Muscle of leg (tissue), 11 donors: ENCODE data around the gene TP53I11. TPM values are rescaled to one million over a fixed set of nuclear protein-coding genes. Genes with fewer than 3 reads are reported as not detected.

Experiments
- DNase-seq: peaks from one replicate; pipeline ENCODE4 v3.0.0; 2013
- H3K27ac ChIP-seq: one replicate; pipeline ENCODE4 v1.5.1; 2013; ENCODE audit warnings: mild to moderate bottlenecking, low read length, control low read depth
- H3K27me3 ChIP-seq: one replicate; pipeline ENCODE4 v1.6.1; 2013; ENCODE audit warnings: low read length; ENCODE audit not compliant: control insufficient read depth, insufficient read depth
- H3K36me3 ChIP-seq: one replicate; pipeline ENCODE4 v1.6.1; 2013; ENCODE audit warnings: low read length; ENCODE audit not compliant: control insufficient read depth, insufficient read depth
- H3K4me1 ChIP-seq: one replicate; pipeline ENCODE4 v1.6.1; 2013; ENCODE audit warnings: low read length; ENCODE audit not compliant: control insufficient read depth, insufficient read depth
- H3K4me3 ChIP-seq: one replicate; pipeline ENCODE4 v1.5.1; 2013; ENCODE audit warnings: low read length, control low read depth
- H3K9me3 ChIP-seq: replicated peaks from 2 replicates; pipeline ENCODE4 v1.6.1; 2013; ENCODE audit warnings: low read depth, low read length; ENCODE audit not compliant: control insufficient read depth
- WGBS: methylation state at CpG from one replicate; pipeline ENCODE4 v1.1.5; 2013; ENCODE audit warnings: missing lambda C conversion rate; ENCODE audit not compliant: insufficient coverage; 5-methylcytosine and 5-hydroxymethylcytosine counted together
- polyA plus RNA-seq, 8 donors: library from polyadenylated mRNA; unstranded; fragments of 120-200 nt; gene quantifications; one replicate each; pipeline versions ENCODE4 v1.2.1 to v1.2.3, GENCODE V29; 2013; ENCODE audit warnings: inconsistent platforms in 1 of 8, low replicate concordance in 1 of 8; ENCODE audit not compliant: insufficient read length in 8 of 8, insufficient read depth in 1 of 8
- total RNA-seq: library from RNA; stranded (reverse); fragments of 120-200 nt; gene quantifications from one replicate; pipeline ENCODE4 v1.2.4, GENCODE V29; 2013

Gene TP53I11
- total and polyA plus RNA-seq, 9 donors = 14.7 to 56.1 (median 46.3) TPM

DNA sequence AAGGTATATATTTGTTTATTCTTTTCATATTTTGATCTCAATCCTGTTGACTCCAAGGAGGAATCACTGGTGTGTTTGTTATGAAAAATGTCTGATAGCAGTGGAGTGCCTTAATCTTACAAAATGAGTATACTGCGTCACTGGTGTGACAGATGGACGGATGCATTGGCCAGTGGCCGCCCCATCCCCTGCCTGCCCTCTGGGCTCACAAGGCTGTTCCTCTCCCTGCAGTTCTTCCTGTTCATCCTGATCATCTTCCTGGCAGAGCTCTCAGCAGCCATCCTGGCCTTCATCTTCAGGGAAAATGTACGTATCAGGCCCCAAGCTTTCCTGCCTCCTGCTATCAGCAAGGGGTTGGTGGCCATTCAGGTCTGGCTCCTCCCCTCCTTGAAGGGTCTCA is 32.9 kb downstream of the TP53I11 start:
- 89% methylated on average over 4 of the region's 4 CpGs for whole genome bisulfite sequencing
- DNase-seq = no peak
- Histone ChIP-seq H3K4me1 (no peaks in the 10 kb centered on the region), H3K27ac (no peak overlapping the region), H3K27me3 (peaks cover 3% of the 10 kb centered on the region), H3K36me3 (peaks cover 30% of the 10 kb centered on the region), H3K9me3 (no peaks in the 10 kb centered on the region), H3K4me3 (no peak overlapping the region)

DNA sequence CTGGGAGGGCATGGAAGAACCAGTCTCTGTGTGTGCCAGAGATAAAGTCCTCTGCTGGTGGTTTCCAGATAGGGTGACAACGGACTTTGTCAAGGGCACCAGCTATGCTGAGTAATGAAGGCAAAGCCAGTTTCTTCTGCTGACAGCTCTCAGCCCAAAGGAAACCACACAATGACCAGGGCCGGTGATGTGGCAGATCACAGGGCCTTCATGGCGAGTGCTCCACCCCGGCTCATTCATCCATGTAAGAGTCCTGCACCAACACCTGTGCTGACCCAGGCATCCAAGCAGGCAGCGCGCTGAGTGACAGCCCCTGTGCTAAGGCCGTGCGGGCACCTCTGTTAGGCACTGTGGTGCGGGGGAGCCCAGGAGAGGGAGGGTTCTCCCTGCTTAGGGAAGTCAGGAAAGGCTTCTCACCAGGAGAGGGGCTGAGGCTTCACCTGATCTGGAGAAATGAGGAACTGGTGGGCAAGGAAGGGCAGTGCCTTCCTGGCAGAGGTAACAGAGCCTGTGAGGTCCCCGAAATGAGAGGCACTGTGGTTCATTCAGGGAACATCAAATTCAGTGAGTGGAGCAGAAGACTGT is 33.8 kb downstream of the TP53I11 start:
- no peaks in the 10 kb centered on the region for H3K4me1 ChIP-seq
- DNase-seq = no peak
- H3K4me3 ChIP-seq = no peak overlapping the region
- 89% methylated on average over 8 of the region's 10 CpGs for WGBS
- no peak overlapping the region for H3K27ac ChIP-seq
- H3K27me3 ChIP-seq = peaks cover 3% of the 10 kb centered on the region
- H3K36me3 ChIP-seq = peaks cover 26% of the 10 kb centered on the region
- H3K9me3 ChIP-seq = no peaks in the 10 kb centered on the region

DNA sequence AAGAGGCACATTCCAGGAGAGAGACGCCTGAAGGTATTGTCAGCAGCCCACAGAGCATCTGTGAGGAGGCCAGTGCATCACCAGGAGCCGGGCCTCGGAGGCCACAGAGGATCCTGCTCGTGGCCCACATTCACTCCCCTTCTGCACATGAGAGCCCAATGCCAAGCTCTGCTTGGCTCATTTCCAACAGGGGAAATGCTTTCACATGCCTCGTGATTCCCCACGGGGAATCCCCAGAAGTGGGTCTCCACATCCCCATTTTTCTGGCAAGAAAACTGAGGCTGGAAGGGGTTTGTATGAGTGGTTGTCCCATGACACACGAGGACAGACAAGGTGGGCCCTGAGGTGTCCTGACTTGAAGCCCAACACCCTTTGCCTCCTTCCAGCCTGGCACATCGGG is 34.4 kb downstream of the TP53I11 start:
- Histone ChIP-seq H3K36me3 (peaks cover 26% of the 10 kb centered on the region), H3K4me1 (peaks cover 3% of the 10 kb centered on the region), H3K9me3 (no peaks in the 10 kb centered on the region), H3K27ac (no peak overlapping the region), H3K4me3 (no peak overlapping the region), H3K27me3 (peaks cover 2% of the 10 kb centered on the region)
- DNase-seq = peak; percentile 32
- 90% methylated on average over 3 of the region's 8 CpGs for WGBS

DNA sequence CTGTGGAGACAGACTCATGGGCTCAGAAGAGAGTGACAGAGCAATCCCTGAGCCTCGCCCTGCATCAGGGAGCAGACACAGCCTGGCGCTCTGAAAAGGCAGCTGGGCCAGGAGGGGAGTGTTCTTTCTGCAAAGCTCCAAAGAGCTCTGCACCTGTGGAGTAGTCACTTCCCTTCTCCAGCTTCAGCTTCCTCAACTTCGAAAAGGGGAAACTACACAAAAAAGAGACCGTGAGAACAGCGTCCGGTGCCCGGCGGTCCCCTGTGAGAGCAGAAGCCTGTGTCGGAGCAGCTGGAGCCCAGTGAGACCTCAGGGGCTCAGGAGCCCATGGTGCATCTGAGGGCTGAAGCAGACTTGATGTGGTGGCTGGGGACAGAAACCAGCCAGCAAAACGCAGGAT is 35.1 kb downstream of the TP53I11 start:
- no peaks in the 10 kb centered on the region for H3K9me3 ChIP-seq
- H3K4me1 ChIP-seq = peaks cover 9% of the 10 kb centered on the region
- H3K27ac ChIP-seq = no peak overlapping the region
- WGBS = 86% methylated on average over 7 of the region's 10 CpGs
- no peak overlapping the region for H3K4me3 ChIP-seq
- peak; percentile 49 for DNase-seq
- peaks cover 26% of the 10 kb centered on the region for H3K36me3 ChIP-seq
- H3K27me3 ChIP-seq = peaks cover 3% of the 10 kb centered on the region

DNA sequence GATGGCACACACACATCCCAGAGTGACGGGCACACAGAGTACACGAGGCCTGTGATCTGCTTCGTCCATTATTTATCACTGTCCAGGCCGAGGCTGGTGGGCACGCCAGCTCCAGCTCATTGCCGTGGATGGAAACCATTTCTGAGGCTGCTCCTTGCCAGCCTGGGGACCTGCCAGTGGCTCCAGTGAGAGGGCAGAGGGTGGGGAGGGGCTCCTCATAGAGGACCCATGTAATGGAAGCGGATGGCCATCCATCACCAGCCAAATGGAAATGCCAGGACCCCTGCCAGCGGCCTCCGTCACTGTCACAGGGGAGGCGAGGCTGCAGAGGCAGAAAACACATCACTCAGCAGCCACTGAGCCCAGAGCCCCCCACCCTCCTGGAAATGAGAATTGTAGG is 35.7 kb downstream of the TP53I11 start:
- no peak for DNase-seq
- peaks cover 10% of the 10 kb centered on the region for H3K4me1 ChIP-seq
- H3K4me3 ChIP-seq = no peak overlapping the region
- H3K27me3 ChIP-seq = peaks cover 3% of the 10 kb centered on the region
- H3K27ac ChIP-seq = no peak overlapping the region
- peaks cover 26% of the 10 kb centered on the region for H3K36me3 ChIP-seq
- no peaks in the 10 kb centered on the region for H3K9me3 ChIP-seq
- WGBS = 75% methylated on average over 8 of the region's 10 CpGs

DNA sequence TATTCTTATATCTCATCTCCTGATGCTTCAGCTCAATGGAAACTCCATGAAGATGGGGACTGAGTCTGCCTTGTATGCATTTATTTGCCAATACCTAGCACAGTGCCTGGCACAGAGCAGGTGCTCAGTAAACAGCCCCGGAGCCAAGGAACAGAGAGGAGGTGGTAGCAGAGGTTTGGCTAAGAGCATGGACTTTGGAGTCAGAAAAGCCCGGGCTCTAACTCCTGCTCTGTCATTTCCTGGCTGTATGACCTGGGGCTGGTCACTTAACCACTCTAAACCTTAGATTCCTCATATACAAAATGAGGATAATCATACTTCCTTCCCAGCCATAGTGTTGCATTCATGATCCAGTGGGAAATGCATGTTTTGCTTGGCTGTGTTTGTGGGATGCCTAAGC is 36.6 kb downstream of the TP53I11 start:
- Histone ChIP-seq H3K27ac (no peak overlapping the region), H3K36me3 (peaks cover 17% of the 10 kb centered on the region), H3K27me3 (peaks cover 3% of the 10 kb centered on the region), H3K9me3 (no peaks in the 10 kb centered on the region), H3K4me3 (no peak overlapping the region), H3K4me1 (peaks cover 10% of the 10 kb centered on the region)
- DNase-seq = no peak
- 88% methylated on average over 1 of the region's 2 CpGs for WGBS

DNA sequence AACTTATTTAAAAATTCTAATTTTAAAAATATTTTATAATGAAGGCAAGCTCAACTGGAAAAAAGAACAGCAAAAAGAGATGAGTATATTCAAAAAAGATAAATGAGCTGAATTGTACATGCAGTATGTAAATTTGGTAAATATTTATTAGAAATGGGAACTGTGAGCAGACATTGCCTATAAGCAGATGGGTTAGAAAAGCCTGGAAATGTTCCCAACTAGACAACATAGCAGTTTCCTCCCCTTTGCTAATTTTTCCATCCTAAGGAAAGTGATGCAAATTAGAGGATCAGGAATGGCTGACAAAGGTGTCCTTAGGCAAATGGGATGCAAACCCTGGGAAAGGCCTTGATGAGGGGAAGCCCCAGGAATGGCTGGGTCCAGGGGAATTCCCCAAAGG is 37.2 kb downstream of the TP53I11 start:
- Histone ChIP-seq H3K27ac (no peak overlapping the region), H3K9me3 (no peaks in the 10 kb centered on the region), H3K4me3 (no peak overlapping the region), H3K27me3 (peaks cover 3% of the 10 kb centered on the region), H3K4me1 (peaks cover 10% of the 10 kb centered on the region), H3K36me3 (peaks cover 16% of the 10 kb centered on the region)
- DNase-seq = no peak

DNA sequence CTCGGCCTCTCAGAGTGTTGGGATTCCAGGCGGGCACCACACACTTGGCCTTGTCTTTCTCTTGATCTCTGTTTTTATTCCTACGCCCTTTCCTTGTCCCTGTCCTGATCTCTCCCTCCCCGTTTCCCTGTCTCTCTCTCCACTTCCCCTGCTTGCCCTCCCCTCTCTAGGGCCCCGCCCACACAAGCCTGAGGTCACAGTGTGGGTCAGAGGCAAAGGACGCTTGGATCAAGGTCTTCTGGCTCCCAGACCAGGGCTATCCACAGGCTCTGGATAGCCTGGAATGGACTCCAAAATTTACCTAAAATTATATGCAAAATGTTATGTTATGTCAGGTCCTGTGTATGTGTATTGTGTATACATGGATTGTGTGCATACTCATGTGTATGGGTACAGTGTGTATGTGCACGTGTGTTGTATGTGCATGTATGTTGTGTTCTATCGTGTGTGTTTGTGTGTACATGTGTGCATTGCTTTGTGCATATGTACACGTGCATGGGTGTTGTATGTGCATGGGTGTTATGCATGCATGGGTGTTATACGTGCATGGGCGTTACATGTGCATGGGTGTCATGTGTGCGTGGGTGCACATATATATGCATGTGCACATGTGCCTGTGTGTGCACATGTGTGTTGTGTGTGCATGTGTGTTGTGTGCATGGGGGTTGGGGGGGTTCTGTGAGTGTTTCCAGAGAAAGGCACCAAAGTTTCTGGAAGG is 38.3 kb downstream of the TP53I11 start:
- DNase-seq = no peak
- Histone ChIP-seq H3K27ac (no peak overlapping the region), H3K9me3 (no peaks in the 10 kb centered on the region), H3K27me3 (peaks cover 3% of the 10 kb centered on the region), H3K4me3 (no peak overlapping the region), H3K36me3 (peaks cover 16% of the 10 kb centered on the region), H3K4me1 (peaks cover 10% of the 10 kb centered on the region)
- WGBS = 69% methylated on average over 9 of the region's 12 CpGs

DNA sequence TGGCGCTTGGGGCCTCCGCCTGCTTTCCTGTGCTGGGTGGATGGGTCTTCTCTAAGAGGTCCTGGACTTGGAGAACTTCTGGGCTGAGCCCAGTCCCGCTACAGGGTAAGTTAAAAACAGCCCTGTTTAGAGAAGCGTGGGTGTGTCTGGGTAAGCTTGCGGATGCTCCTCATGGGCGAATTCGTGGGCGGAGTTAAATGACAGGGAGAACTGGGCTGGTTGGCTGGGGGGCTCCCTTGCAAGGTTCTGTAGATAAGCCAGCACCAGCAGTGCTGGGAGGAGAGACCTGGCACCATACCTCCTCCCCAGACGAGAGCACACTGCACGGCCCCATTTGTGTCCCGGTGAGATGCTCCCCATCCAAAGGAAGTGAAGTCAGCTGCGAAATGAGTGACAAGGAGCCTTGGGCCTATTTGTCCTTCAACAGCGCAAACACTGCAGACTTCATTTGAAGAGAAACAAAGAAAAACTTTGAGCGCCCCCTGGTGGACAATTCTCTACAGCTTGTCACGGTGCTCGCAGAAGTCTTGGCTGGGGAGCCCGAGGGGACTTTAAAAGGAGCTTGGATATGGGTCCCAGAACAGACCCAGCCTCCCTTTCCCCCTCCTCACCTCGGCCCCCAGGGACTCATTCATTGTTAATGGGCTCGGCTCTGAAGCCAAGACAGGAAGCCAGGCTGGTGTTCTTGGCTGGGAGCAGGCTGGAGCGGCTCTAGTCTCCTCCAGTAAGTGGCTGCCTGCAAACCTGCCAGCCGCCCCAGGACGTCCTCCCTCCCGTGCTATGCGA is 39.5 kb downstream of the TP53I11 start:
- Histone ChIP-seq H3K27ac (no peak overlapping the region), H3K4me1 (peaks cover 10% of the 10 kb centered on the region), H3K27me3 (peaks cover 4% of the 10 kb centered on the region), H3K36me3 (peaks cover 13% of the 10 kb centered on the region), H3K9me3 (no peaks in the 10 kb centered on the region), H3K4me3 (no peak overlapping the region)
- WGBS = 16% methylated on average over 10 of the region's 24 CpGs
- DNase-seq = peak; percentile 95

DNA sequence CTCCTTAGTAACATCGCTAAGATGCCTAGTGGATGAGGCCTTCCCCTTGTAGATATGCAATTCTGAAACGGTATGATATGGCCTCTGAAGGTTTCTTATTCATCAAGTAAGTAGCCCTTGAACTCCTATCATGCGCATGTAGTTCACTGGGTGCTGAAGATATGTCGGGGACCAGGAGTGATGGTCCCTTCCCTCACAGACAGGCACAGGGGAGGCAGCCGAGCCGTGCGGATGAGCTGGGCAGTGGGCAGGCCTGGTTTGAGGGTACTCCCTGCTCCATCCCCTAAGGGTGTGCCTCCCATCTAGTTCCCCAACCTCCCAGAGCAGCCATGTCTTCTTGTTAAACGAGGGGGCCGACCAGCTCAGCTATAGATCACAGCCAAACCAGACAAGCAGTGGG is 40.1 kb downstream of the TP53I11 start:
- Histone ChIP-seq H3K27ac (no peak overlapping the region), H3K4me3 (no peak overlapping the region), H3K4me1 (peaks cover 10% of the 10 kb centered on the region), H3K9me3 (no peaks in the 10 kb centered on the region), H3K36me3 (peaks cover 7% of the 10 kb centered on the region), H3K27me3 (peaks cover 5% of the 10 kb centered on the region)
- 91% methylated on average over 6 of the region's 9 CpGs for WGBS
- no peak for DNase-seq
